Measurements from ENCODE around the gene RADIL.

GRCh38 chr7:4836206-4836661, 47.3 kb downstream of the RADIL start:
- TF ChIP-seq GABPB1 (CRISPR knock-in tag; IDR thresholded peaks at IDR 0.05), result no peak
- TF ChIP-seq ZNF160 (CRISPR knock-in tag; IDR thresholded peaks at IDR 0.05), result no peak
- TF ChIP-seq POLR2A (IDR thresholded peaks at IDR 0.05; ENCODE audit: insufficient read depth in 1 of 2, low read depth in 2 of 2, low read length in 2 of 2), result no peak
- no peak for TF ChIP-seq PATZ1 (CRISPR knock-in tag; IDR thresholded peaks at IDR 0.05)
- no peak for TF ChIP-seq ZNF335 (CRISPR knock-in tag; IDR thresholded peaks at IDR 0.05)
- no peak for TF ChIP-seq ISX (CRISPR knock-in tag; conservative IDR thresholded peaks at IDR 0.05)
- no peak for TF ChIP-seq E2F5 (CRISPR knock-in tag; conservative IDR thresholded peaks at IDR 0.05)
- no peak for TF ChIP-seq CTCF (CRISPR knock-in tag; IDR thresholded peaks at IDR 0.05)
- TF ChIP-seq FOXO4 (CRISPR knock-in tag; conservative IDR thresholded peaks at IDR 0.05), result no peak
- no peak for TF ChIP-seq MTA1 (CRISPR knock-in tag; IDR thresholded peaks at IDR 0.05; ENCODE audit: borderline replicate concordance)
- no peak for TF ChIP-seq ZNF589 (CRISPR knock-in tag; conservative IDR thresholded peaks at IDR 0.05)
- no peak for TF ChIP-seq ZNF331 (CRISPR knock-in tag; IDR thresholded peaks at IDR 0.05)
